SU-DHL-6 (cell line): ENCODE data around the gene NSUN2.
"Not testable (repeated sequence)": the region's sequence is repeated elsewhere in the genome, so short reads cannot be mapped to it uniquely, and the experiment has no call there.

Experiments
- H2AFZ ChIP-seq: fragments of 200-600 bp; sonication (generic); 2 replicates; pipeline ENCODE4 v1.6.1; 2014; ENCODE audit warnings: low read depth, mild to moderate bottlenecking, moderate library complexity, mixed read lengths, antibody characterized with exemption, low read length; ENCODE audit not compliant: severe bottlenecking
- H3F3A ChIP-seq: fragments of 200-600 bp; shearing (Covaris generic); 2 replicates; pipeline ENCODE4 v1.6.0; 2016; ENCODE audit warnings: antibody characterized with exemption, mild to moderate bottlenecking; ENCODE audit not compliant: insufficient read depth
- H3K27ac ChIP-seq: fragments of 200-600 bp; sonication (generic); 2 replicates; pipeline ENCODE4 v1.5.1; 2016; ENCODE audit warnings: low read depth, mild to moderate bottlenecking, low read length, moderate library complexity, mixed read lengths
- H3K27me3 ChIP-seq: fragments of 200-600 bp; sonication (generic), shearing (Covaris generic); 2 replicates; pipeline ENCODE4 v1.6.0; 2014; ENCODE audit warnings: mild to moderate bottlenecking, low read length
- H3K36me3 ChIP-seq: fragments of 200-600 bp; sonication (generic); 2 replicates; pipeline ENCODE4 v1.6.1; 2014; ENCODE audit warnings: mild to moderate bottlenecking, low read length, mixed read lengths
- H3K4me2 ChIP-seq: fragments of 300-600, 200-600 bp; shearing (Covaris generic), sonication (generic); 2 replicates; pipeline ENCODE4 v1.6.0; 2014; ENCODE audit warnings: low read length, low read depth, mild to moderate bottlenecking; ENCODE audit not compliant: poor library complexity, severe bottlenecking
- H3K4me3 ChIP-seq: fragments of 200-600 bp; sonication (generic); 2 replicates; pipeline ENCODE4 v1.5.1; 2014; ENCODE audit warnings: antibody characterized with exemption, low read length, mild to moderate bottlenecking, mixed read lengths; ENCODE audit not compliant: insufficient read depth, poor library complexity, severe bottlenecking
- H3K79me2 ChIP-seq: fragments of 200-600 bp; sonication (generic); 2 replicates; pipeline ENCODE4 v1.6.1; 2014; ENCODE audit warnings: mild to moderate bottlenecking, low read length, moderate library complexity; ENCODE audit not compliant: insufficient read depth
- H3K9ac ChIP-seq: fragments of 200-600 bp; sonication (generic); 2 replicates; pipeline ENCODE4 v1.7.0; 2014; ENCODE audit warnings: mild to moderate bottlenecking, low read length
- H3K9me2 ChIP-seq: fragments of 200-600 bp; sonication (generic); replicated peaks from 2 replicates; pipeline ENCODE4 v1.6.1; 2014; ENCODE audit warnings: low read length; ENCODE audit not compliant: insufficient read depth
- H3K9me3 ChIP-seq: fragments of 200-600 bp; sonication (generic); 2 replicates; pipeline ENCODE4 v1.6.1; 2014; ENCODE audit warnings: low read length, mixed read lengths; ENCODE audit not compliant: insufficient read depth
- H4K20me1 ChIP-seq: fragments of 200-600 bp; sonication (generic); 2 replicates; pipeline ENCODE4 v1.6.1; 2014; ENCODE audit warnings: low read depth, mild to moderate bottlenecking, antibody characterized with exemption, low read length, moderate library complexity, mixed read lengths
- CTCF ChIP-seq: fragments of 200-600 bp; sonication (generic); IDR thresholded peaks from one replicate; pipeline ENCODE4 v1.5.1; 2017; ENCODE audit warnings: antibody characterized with exemption, mild to moderate bottlenecking, low read length, moderate library complexity; ENCODE audit not compliant: insufficient read depth, poor library complexity, severe bottlenecking
- EZH2phosphoT487 ChIP-seq: fragments of 200-600 bp; sonication (generic), shearing (Covaris generic); conservative IDR thresholded peaks from 2 replicates; pipeline ENCODE4 v1.6.1; 2018; ENCODE audit warnings: mild to moderate bottlenecking, antibody characterized with exemption, low read length, moderate library complexity, mixed read lengths

Gene NSUN2

GRCh38 chr5:6649681-6650080 lies 16.8 kb upstream of the NSUN2 start:
- Histone ChIP-seq H4K20me1 (no peaks in the 10 kb centered on the region), H3K4me3 (no peak overlapping the region), H3K36me3 (peaks cover 6% of the 10 kb centered on the region; the same call in 1 of the 2 replicates), H3K27me3 (no peaks in the 10 kb centered on the region), H3K79me2 (no peaks in the 10 kb centered on the region; the same call in 1 of the 2 replicates), H3K9me2 (no peaks in the 10 kb centered on the region), H3K9me3 (0 out of 2 replicates have a peak, but pooled peaks cover 4% of the 10 kb centered on the region), H3K27ac (no peak overlapping the region), H3F3A (peaks cover 8% of the 10 kb centered on the region; the same call in 1 of the 2 replicates), H3K4me2 (no peak overlapping the region), H2AFZ (no peak overlapping the region), H3K9ac (no peak overlapping the region)
- no peak for TF ChIP-seq EZH2phosphoT487

GRCh38 chr5:6649186-6649585 lies 16.3 kb upstream of the NSUN2 start:
- Histone ChIP-seq H3K27me3 (no peaks in the 10 kb centered on the region), H2AFZ (no peak overlapping the region), H4K20me1 (no peaks in the 10 kb centered on the region), H3K36me3 (peaks cover 6% of the 10 kb centered on the region; the same call in 1 of the 2 replicates), H3K4me3 (no peak overlapping the region), H3K27ac (no peak overlapping the region), H3K79me2 (no peaks in the 10 kb centered on the region; the same call in 1 of the 2 replicates), H3K9me3 (0 out of 2 replicates have a peak, but pooled peaks cover 4% of the 10 kb centered on the region), H3K4me2 (no peak overlapping the region), H3K9ac (no peak overlapping the region), H3K9me2 (no peaks in the 10 kb centered on the region), H3F3A (peaks cover 8% of the 10 kb centered on the region; the same call in 1 of the 2 replicates)
- no peak for TF ChIP-seq CTCF
- TF ChIP-seq EZH2phosphoT487: no peak

GRCh38 chr5:6645571-6646362 lies 12.9 kb upstream of the NSUN2 start:
- H3K4me3 ChIP-seq, H3K9ac ChIP-seq, H3K79me2 ChIP-seq, H3F3A ChIP-seq, H3K27ac ChIP-seq, H4K20me1 ChIP-seq, H3K36me3 ChIP-seq, H2AFZ ChIP-seq, H3K27me3 ChIP-seq, H3K4me2 ChIP-seq, H3K9me2 ChIP-seq, H3K9me3 ChIP-seq: not testable (repeated sequence)

GRCh38 chr5:6644794-6645241 lies 12.0 kb upstream of the NSUN2 start:
- Histone ChIP-seq H3K27me3 (no peaks in the 10 kb centered on the region), H3K27ac (no peak overlapping the region)

More at GRCh38 chr5:6644794-6645241, 12.0 kb upstream of the NSUN2 start:
- H3K79me2 ChIP-seq: no peaks in the 10 kb centered on the region
- H3F3A ChIP-seq: no peaks in the 10 kb centered on the region
- H3K9me2 ChIP-seq: no peaks in the 10 kb centered on the region
- H3K36me3 ChIP-seq: peaks cover 1% of the 10 kb centered on the region; the same call in 1 of the 2 replicates
- H3K9me3 ChIP-seq: 0 out of 2 replicates have a peak, but pooled peaks cover under 1% of the 10 kb centered on the region
- H3K4me3 ChIP-seq: no peak overlapping the region
- H3K9ac ChIP-seq: no peak overlapping the region
- H3K4me2 ChIP-seq: no peak overlapping the region
- H4K20me1 ChIP-seq: no peaks in the 10 kb centered on the region
- TF ChIP-seq EZH2phosphoT487 (no peak), CTCF (no peak)
- no peak overlapping the region for H2AFZ ChIP-seq
